A673 (cell line): ENCODE results near the gene VWA5B2. TPM values are rescaled to one million over a fixed set of nuclear protein-coding genes. Genes with fewer than 3 reads are reported as not detected.

Source experiments
- BruUV-seq: library from RNA; stranded (reverse); fragments of 400-500 nt; replicated peaks from 2 replicates; lab custom pipeline; 2021; lab: Mats Ljungman, UMichigan
- CTCF ChIA-PET: fragments of 300-600 bp; sonication (Branson Sonifier 250); formaldehyde crosslinking; loops from one replicate; lab custom pipeline; 2022; ENCODE audit warnings: antibody characterized with exemption; lab: Charles Lee
- POLR2A ChIA-PET: fragments of 300-600 bp; sonication (Branson Sonifier 250); formaldehyde crosslinking; loops from one replicate; lab custom pipeline; 2022; ENCODE audit warnings: antibody characterized with exemption; ENCODE audit not compliant: low non-redundant PET; lab: Charles Lee
- DNase-seq: peaks from one replicate; pipeline ENCODE4 v3.0.0-alpha.2; 2015; ENCODE audit warnings: low spot score
- H3K27ac ChIP-seq: fragments of 200-600 bp; sonication (generic); 2 replicates; pipeline ENCODE4 v1.5.1; 2016; ENCODE audit warnings: mixed run types, low read depth, mild to moderate bottlenecking, mixed read lengths, antibody characterized with exemption, low read length; ENCODE audit not compliant: poor library complexity, severe bottlenecking
- H3K27me3 ChIP-seq: fragments of 200-600 bp; sonication (generic); replicated peaks from 2 replicates; pipeline ENCODE4 v1.6.1; 2017; ENCODE audit warnings: mixed run types, low read depth, mild to moderate bottlenecking, mixed read lengths, antibody characterized with exemption, low read length; ENCODE audit not compliant: insufficient read depth, poor library complexity
- H3K36me3 ChIP-seq: fragments of 200-600 bp; sonication (generic); 2 replicates; pipeline ENCODE4 v1.6.1; 2016; ENCODE audit warnings: mixed run types, mild to moderate bottlenecking, mixed read lengths, antibody characterized with exemption, low read length; ENCODE audit not compliant: insufficient read depth, poor library complexity, severe bottlenecking
- H3K4me1 ChIP-seq: fragments of 200-600 bp; sonication (generic); 2 replicates; pipeline ENCODE4 v1.6.1; 2017; ENCODE audit warnings: mixed run types, mild to moderate bottlenecking, mixed read lengths, antibody characterized with exemption, low read length; ENCODE audit not compliant: insufficient read depth, poor library complexity, severe bottlenecking
- H3K4me3 ChIP-seq: fragments of 200-600 bp; sonication (generic); 2 replicates; pipeline ENCODE4 v1.5.1; 2016; ENCODE audit warnings: low read depth, mixed run types, mild to moderate bottlenecking, mixed read lengths, low read length; ENCODE audit not compliant: poor library complexity, severe bottlenecking
- H3K9me3 ChIP-seq: fragments of 200-600 bp; sonication (generic); 2 replicates; pipeline ENCODE4 v1.6.1; 2016; ENCODE audit warnings: mixed run types, low read depth, mild to moderate bottlenecking, mixed read lengths, antibody characterized with exemption, low read length; ENCODE audit not compliant: poor library complexity, severe bottlenecking
- CTCF ChIP-seq: fragments of 300-800, 200-600 bp; sonication (generic); conservative IDR thresholded peaks from 2 replicates; pipeline ENCODE4 v1.5.1; 2017; ENCODE audit warnings: low read depth, mild to moderate bottlenecking, antibody characterized with exemption, low read length, moderate library complexity, mixed read lengths
- EZH2 ChIP-seq: fragments of 200-600 bp; sonication (generic); IDR thresholded peaks from 2 replicates; pipeline ENCODE4 v1.6.1; 2017; ENCODE audit warnings: borderline replicate concordance, low read depth, mild to moderate bottlenecking, mixed read lengths, antibody characterized with exemption, low read length; ENCODE audit not compliant: poor library complexity, severe bottlenecking
- intact Hi-C: fragments of 100-400 bp; cut with micrococcal nuclease; formaldehyde crosslinking; loops from one replicate; pipeline ENCODE4 v1.10.0; 2022; ENCODE audit not compliant: unreplicated experiment
- total RNA-seq: library from RNA; stranded (reverse); gene quantifications from 2 replicates; pipeline ENCODE4 v1.2.3, GENCODE V29; 2021

VWA5B2 gene
- total RNA-seq, 1 experiment from 2014 or later, result 0.13 TPM

- intact Hi-C loops, result no loop called here
- ChIA-PET CTCF (interaction anchor here (1.1 kb wide), 1 partner anchor 8 kb away, joined by 3 read pairs; no protein-coding TSS in a partner anchor), POLR2A (no interaction called here)
- Histone ChIP-seq H3K27me3 (peaks cover 19% of the 10 kb centered on the region), H3K9me3 (no peaks in the 10 kb centered on the region), H3K4me1 (no peaks in the 10 kb centered on the region), H3K4me3 (no peak overlapping the region), H3K36me3 (no peaks in the 10 kb centered on the region), H3K27ac (no peak overlapping the region)
- no peak for DNase-seq
- no peak for TF ChIP-seq CTCF
- TF ChIP-seq EZH2, result no peak
- no TSS peak for BruUV-seq
Measured at GRCh38 chr3:184236033-184236410, 6.6 kb downstream of the VWA5B2 start.

GRCh38 chr3:184236636-184237035 is 7.3 kb downstream of the VWA5B2 start:
- H3K27me3 ChIP-seq, result peaks cover 13% of the 10 kb centered on the region
- no peaks in the 10 kb centered on the region for H3K9me3 ChIP-seq
- DNase-seq, result no peak
- H3K4me3 ChIP-seq, result no peak overlapping the region
- CTCF ChIA-PET, result interaction anchor here (1.1 kb wide), 1 partner anchor 9 kb away, joined by 3 read pairs; no protein-coding TSS in a partner anchor
- no TSS peak for BruUV-seq
- no peak overlapping the region for H3K27ac ChIP-seq
- POLR2A ChIA-PET, result interaction anchor here (0.5 kb wide), 1 partner anchor 409 kb away, joined by 3 read pairs; no protein-coding TSS in a partner anchor
- H3K36me3 ChIP-seq, result no peaks in the 10 kb centered on the region
- no peaks in the 10 kb centered on the region for H3K4me1 ChIP-seq
- TF ChIP-seq CTCF, result no peak
- no peak for TF ChIP-seq EZH2
- intact Hi-C loops, result no loop called here

- no peak overlapping the region for H3K4me3 ChIP-seq
- H3K27me3 ChIP-seq, result peaks cover 7% of the 10 kb centered on the region
- CTCF ChIA-PET, result no interaction called here
- H3K9me3 ChIP-seq, result no peaks in the 10 kb centered on the region
- intact Hi-C loops, result no loop called here
- no peaks in the 10 kb centered on the region for H3K36me3 ChIP-seq
- no peak for TF ChIP-seq EZH2
- TF ChIP-seq CTCF, result no peak
- H3K27ac ChIP-seq, result no peak overlapping the region
- H3K4me1 ChIP-seq, result no peaks in the 10 kb centered on the region
- BruUV-seq, result no TSS peak
- DNase-seq, result no peak
- POLR2A ChIA-PET, result interaction anchor here (0.5 kb wide), 1 partner anchor 410 kb away, joined by 3 read pairs; no protein-coding TSS in a partner anchor
Measured at GRCh38 chr3:184237211-184237610, 7.8 kb downstream of the VWA5B2 start.
